WTC11 (cell line): ENCODE measurements around the gene ECI1.

Experiments used
- AFF4 ChIP-seq: sonication (generic); formaldehyde crosslinking; IDR thresholded peaks from 2 replicates; pipeline ENCODE4 v1.8.1; 2023; ENCODE audit warnings: mild to moderate bottlenecking, missing genetic modification reagents, borderline replicate concordance
- ATF3 ChIP-seq: sonication (generic); formaldehyde crosslinking; conservative IDR thresholded peaks from 2 replicates; pipeline ENCODE4 v1.8.1; 2022; ENCODE audit warnings: mild to moderate bottlenecking, missing genetic modification reagents
- CTCF ChIP-seq: fragments of 200-600 bp; IDR thresholded peaks from 2 replicates; pipeline ENCODE4 v1.8.0; 2022; ENCODE audit warnings: antibody characterized with exemption
- E2F1 ChIP-seq: sonication (generic); formaldehyde crosslinking; IDR thresholded peaks from 2 replicates; pipeline ENCODE4 v1.8.0; 2022; ENCODE audit warnings: mild to moderate bottlenecking, missing genetic modification reagents
- ETV6 ChIP-seq: sonication (generic); formaldehyde crosslinking; IDR thresholded peaks from 2 replicates; pipeline ENCODE4 v1.8.1; 2022; ENCODE audit warnings: mild to moderate bottlenecking, missing genetic modification reagents
- NR1H2 ChIP-seq: sonication (generic); formaldehyde crosslinking; IDR thresholded peaks from 2 replicates; pipeline ENCODE4 v1.9.0; 2021; ENCODE audit warnings: mild to moderate bottlenecking, moderate library complexity, missing genetic modification reagents
- SMAD3 ChIP-seq: sonication (generic); formaldehyde crosslinking; IDR thresholded peaks from 2 replicates; pipeline ENCODE4 v1.8.0; 2022; ENCODE audit warnings: missing genetic modification reagents, mild to moderate bottlenecking, borderline replicate concordance
- SP1 ChIP-seq: sonication (generic); formaldehyde crosslinking; conservative IDR thresholded peaks from 2 replicates; pipeline ENCODE4 v1.8.1; 2022; ENCODE audit warnings: missing genetic modification reagents
- STAT6 ChIP-seq: sonication (generic); formaldehyde crosslinking; conservative IDR thresholded peaks from 2 replicates; pipeline ENCODE4 v1.8.1; 2023; ENCODE audit warnings: mild to moderate bottlenecking, low read depth, missing genetic modification reagents, moderate library complexity
- ZNF138 ChIP-seq: sonication (generic); formaldehyde crosslinking; conservative IDR thresholded peaks from 2 replicates; pipeline ENCODE4 v1.8.1; 2022; ENCODE audit warnings: mild to moderate bottlenecking, moderate library complexity, missing genetic modification reagents
- ZNF219 ChIP-seq: sonication (generic); formaldehyde crosslinking; IDR thresholded peaks from 2 replicates; pipeline ENCODE4 v1.8.0; 2023; ENCODE audit warnings: missing genetic modification reagents, mild to moderate bottlenecking, borderline replicate concordance
- ZNF423 ChIP-seq: fragments of 250-450 bp; sonication (Bioruptor Pico); IDR thresholded peaks from 2 replicates; pipeline ENCODE4 v2.1.2; 2022; ENCODE audit warnings: mild to moderate bottlenecking, moderate library complexity

- TF ChIP-seq NR1H2 (CRISPR knock-in tag), result no peak
- TF ChIP-seq STAT6 (CRISPR knock-in tag), result no peak
- no peak for TF ChIP-seq ETV6
- no peak for TF ChIP-seq CTCF
- no peak for TF ChIP-seq AFF4 (CRISPR knock-in tag)
- TF ChIP-seq E2F1, result no peak
- no peak for TF ChIP-seq ATF3 (CRISPR knock-in tag)
- TF ChIP-seq ZNF423 (CRISPR knock-in tag), result no peak
- no peak for TF ChIP-seq ZNF219 (CRISPR knock-in tag)
- no peak for TF ChIP-seq SP1 (CRISPR knock-in tag)
- no peak for TF ChIP-seq SMAD3 (CRISPR knock-in tag)
- no peak for TF ChIP-seq ZNF138 (CRISPR knock-in tag)
Measured at GRCh38 chr16:2229091-2229490, 22.3 kb downstream of the ECI1 start.
